COR-L47 (cell line): ENCODE data around the gene CPA4.

Experiments used
- DNase-seq: peaks from one replicate; lab custom pipeline; 2025; lab: John Stamatoyannopoulos, UW

Gene CPA4

DNA sequence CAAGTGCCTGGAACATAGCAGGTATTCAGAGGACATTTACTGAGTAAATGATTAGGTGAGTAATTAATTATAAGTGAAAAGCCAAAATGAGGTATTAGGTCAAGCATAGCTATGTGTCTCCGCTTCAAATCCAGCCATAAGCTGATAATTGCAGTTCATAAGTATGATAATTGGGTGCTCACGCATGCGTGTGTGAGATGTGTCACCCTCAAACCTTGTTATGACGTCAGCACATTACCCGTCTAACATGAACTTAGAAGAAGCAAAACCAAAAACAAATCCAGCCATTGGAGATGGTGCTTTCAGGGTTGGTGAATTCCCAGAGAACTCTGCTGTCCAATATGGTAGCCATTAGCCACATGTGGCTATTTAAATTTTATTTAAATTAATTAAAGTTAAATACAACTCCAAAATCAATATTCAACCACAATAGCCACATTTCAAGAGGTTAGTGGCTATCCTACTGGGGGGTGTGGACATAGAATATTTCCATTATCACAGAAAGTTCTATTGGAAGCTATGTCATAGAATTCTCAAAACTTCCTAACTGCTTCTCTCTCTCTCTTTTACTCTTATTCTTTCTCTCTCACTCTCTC, 51.4 kb downstream of the CPA4 start, which contains the start of gene CPA5:
Gene CPA5 (plus strand): TSS at position 546 of the 596 bp plus-strand sequence. CDS start 1,670 bp downstream, outside the sequence.
- no peak for DNase-seq

DNA sequence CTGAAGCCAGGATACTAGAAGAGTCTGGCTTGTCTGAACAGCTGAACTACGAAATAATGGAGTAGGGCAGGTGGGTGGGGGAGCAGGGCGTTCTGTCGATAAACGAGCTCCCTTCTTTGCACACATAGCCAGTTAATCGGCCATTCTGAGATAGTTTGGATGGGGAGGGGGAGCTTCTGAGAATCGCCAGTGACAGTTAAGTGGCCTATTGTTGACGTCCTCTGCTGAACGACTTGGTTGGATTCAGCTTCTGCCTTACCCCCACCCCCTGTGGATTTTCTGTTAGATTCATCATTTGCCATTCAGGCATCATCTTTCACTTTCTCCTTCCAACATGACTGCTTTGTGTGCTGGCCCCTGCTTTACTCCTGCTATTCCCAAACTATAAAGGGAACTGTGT, 52.2 kb downstream of the CPA4 start:
- peak; percentile 68 for DNase-seq

DNA sequence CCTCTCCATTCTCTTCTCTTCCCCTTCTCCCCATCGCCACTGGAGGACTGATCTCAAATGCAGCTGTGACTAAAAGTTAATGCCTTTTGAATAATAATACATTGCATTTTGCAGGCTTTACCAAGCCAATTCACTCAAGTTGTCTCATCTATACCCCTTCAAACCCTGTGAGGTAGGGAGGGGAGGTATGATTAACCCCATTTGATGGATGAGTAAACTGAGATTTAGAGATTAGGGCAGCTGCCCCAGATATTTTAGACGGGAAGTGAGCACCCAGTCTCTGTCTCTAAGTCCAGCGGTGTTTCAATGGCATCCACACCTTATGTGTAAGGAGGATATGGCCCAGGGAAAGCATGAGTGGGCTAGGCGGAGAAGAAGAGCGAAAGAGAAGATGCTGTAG, 52.8 kb downstream of the CPA4 start:
- no peak for DNase-seq

DNA sequence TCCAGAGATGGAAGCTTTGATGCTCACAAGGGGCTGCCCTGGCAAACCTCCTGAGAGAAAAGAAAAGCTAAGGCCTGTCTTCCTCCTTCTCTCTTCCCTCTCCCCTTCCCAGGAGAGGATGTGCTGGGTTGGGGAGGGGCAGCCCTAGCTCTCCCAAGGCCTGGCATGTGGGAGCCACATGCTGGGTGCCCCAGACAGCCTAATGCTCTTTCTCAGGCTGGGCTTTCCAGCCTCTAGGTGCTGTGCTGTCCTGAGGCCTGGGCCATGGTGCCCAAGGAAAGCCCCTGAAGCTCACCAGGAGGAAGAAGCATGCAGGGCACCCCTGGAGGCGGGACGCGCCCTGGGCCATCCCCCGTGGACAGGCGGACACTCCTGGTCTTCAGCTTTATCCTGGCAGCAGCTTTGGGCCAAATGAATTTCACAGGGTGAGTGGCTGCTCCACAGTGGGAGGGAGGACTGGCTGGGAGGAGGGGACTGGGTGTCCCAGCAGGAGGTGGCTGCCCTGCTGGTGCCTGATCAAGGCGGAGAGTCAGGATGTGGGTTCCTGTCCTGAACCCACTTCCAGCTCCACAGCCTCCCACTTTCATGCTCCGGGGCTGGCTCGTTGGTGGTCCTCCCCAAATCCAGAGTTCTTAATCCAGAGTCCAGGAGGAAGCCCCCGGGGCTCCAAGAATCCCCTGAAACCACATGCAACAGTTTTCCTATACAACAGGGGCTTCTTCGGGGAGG, 53.4 kb downstream of the CPA4 start:
- DNase-seq = no peak

DNA sequence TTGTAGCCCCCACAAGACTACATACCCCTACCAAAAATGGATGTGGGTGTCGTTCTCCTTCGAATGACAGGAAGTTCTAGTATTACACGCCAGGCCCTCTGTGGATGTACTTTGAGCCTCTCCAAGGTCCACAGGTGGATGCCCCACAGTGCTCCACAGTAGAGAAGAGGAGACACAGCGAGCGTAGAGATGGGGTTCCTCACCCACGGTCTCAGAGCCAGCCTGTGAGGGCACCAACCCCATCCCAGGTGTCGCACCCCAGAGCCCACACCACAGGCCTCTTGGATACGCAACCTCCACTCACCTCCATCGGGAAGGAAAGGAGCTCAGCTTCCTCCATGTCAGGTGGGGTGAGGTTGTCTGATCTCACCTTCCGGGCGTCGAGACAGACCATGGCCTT, 54.0 kb downstream of the CPA4 start:
- DNase-seq = no peak

DNA sequence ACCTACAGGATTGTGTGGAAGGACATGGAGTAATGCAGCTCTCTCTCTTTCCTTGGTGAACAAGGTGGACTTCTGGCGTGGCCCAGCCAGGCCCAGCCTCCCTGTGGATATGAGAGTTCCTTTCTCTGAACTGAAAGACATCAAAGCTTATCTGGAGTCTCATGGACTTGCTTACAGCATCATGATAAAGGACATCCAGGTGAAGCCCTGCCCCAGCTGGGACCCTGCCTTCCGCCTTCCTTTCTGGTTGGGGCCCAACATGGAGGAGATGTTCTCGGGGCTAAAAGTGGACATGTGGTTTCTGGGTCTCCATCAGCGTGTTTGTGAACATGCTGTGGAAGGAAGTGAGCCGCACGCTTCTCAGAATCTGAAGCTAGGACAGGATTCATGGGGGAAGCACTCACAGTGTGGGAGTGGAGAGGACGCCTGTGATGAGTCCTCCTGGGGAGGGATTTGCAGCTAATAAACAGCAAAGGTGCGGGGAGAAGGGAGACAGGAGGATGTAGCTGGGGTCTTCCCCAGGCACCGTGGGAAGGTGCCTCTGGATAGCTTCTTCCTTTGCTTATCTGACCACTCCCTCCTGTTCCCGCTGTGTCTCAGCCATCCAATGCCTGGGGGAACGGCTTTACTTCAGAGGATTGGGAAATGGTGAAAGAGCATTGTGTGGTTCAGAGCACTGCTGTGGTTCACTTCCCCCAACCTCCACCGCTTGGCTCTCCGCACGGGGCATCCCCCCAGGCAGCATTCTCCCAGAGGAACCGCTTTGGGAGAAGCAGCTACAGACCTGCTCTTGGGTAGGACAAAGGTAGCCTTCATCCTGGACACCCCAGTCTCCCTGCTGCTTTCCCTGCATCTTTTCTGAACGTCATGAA, 57.2 kb downstream of the CPA4 start:
- no peak for DNase-seq

DNA sequence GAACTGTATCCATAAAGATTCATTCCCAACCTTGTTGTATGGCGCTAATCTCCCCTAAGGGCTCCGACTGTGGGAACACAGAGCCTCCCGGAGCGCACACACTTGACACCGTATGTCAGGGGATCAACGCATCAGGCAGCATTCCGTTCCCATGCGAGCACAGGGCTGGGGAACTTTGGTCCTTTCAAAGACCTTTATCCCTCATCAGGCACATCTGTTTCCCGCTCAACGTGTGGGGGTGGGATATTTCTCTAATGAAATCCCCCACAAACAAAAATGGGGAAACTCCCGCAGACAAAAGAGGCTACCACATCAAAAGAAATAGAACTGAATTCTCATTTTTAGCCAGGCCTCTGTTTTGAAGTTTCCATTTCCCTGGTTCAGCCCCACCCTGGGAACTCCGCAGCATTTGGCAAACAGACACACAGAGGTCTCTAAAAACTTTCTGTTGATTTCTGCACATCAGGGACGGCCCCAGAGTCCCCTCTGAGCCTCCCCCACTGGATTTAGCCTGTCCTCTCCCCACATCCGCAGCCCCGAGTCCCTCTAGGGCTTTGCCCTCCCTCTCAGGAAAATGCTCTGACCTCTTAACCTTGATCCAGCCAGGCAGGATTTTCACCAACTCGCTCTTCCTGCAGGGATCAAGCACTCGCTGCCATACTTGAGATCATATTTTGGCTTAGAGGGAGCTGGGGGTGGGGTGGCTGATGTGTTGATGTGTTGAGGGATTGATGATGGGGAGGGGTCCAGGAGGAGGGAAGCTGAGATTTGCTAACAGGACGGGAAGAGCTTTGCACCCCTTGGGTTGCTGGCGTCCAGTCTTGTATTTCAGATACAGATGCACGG, 58.2 kb downstream of the CPA4 start:
- no peak for DNase-seq

DNA sequence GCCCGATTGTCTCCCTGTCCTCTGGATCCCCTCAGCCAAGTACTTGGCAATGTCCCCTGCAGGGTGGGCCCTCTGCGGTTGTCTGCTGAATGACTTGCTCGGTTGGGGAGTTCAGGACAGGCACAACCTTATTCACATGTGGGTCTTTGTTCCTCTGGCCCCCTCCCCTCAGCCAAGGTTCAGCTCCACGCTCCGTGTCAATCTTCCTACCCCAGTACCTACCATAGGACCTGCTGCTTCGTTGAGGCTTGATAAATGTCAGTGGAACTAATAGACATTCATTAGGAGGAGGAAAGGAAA, 58.8 kb downstream of the CPA4 start:
- no peak for DNase-seq

DNA sequence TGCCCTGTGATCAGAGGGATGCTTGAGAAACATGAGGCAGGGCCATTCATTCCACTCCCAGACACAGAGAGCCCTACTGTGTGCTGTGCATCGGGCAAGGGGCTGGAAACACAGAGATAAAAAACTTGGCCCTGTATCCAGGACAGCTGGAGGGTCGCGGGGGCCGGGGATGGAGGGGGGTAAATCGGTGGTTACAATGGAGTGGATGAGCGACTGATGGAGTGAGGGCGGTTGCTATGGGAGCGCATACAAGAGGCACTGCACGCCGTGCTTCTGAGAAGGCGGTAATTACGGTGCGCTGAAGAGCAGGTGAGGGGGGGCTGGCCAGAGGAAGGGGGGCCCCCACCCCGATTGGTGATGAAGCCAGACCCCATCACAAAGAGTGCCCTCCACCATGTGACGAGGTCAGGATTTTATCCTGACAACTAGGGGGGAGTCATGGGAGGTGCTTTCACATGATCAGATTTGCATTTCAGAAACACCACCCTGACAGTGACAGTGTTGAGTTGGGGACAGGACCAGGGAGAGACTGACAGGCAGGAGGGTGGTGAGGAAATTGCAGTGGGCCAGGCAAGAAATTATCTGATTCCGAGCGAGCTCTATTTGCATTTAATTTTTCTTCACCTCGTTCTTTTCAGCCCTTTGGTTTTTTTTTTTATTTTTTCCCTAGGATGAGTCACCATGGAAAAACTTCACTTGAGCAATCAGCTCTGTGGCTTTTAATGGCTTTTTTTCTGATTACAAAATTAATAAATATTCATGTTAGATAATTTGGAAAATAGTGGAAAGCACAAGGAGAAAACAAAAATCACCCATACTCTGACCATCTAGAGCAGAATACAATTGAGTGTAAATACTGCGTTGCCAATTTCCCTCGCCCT, 59.5 kb downstream of the CPA4 start:
- DNase-seq = peak; percentile 93

DNA sequence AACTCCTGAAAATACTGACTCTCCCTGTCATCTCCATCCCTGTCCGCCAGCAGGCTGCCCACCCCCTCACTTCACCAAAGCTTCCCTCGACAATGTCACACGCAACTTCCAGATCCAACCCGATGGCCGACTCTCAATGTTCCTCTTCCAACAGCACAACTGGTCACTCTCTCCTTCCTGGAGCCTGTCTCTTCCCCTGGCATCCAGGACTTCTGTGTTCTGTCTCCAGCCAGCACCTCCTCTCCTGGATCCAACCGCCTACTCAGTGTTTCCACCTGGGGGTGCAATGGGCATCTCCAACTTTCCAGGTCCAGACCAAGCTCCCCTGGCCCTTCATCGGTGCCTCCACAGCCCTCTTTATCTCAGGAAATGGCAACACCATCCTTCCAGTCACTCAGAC, 60.2 kb downstream of the CPA4 start:
- DNase-seq = peak; percentile 53

DNA sequence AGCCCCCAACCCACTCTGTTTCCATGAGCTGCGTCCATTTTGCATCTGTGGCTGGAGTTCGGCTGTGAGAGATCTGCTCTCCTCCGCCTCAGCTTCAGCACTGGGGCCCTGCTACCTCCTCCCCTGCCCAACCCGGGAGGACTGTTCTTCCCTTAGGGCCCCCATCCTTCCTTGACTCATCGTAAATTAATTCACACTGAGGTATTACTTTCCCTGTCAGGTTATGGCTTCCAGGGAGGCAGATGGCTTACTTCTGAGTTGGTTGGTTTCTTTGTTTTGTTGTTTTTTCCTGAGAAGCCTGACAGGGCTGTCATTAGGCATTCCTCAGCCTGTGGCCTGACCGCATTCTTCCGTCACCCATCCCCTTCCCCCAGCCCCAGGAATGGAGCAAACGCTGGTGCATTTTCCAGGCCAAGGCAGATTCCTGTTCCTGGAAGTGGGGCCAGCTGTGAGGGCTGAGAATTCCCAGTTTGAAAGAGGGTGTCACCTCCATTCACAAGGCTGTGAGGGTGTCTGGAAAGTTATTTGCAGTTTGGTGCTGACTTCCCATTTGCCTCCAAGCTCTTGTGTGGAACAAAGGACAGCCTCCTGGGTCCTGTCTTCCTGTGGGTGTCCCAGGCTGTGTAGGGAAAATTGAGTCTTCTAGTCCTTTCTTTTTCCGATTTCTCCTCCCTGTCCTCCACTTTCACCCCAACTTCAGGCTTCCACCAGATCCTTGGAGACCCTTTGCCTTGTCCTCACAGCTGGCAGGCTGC, 63.3 kb downstream of the CPA4 start:
- no peak for DNase-seq

DNA sequence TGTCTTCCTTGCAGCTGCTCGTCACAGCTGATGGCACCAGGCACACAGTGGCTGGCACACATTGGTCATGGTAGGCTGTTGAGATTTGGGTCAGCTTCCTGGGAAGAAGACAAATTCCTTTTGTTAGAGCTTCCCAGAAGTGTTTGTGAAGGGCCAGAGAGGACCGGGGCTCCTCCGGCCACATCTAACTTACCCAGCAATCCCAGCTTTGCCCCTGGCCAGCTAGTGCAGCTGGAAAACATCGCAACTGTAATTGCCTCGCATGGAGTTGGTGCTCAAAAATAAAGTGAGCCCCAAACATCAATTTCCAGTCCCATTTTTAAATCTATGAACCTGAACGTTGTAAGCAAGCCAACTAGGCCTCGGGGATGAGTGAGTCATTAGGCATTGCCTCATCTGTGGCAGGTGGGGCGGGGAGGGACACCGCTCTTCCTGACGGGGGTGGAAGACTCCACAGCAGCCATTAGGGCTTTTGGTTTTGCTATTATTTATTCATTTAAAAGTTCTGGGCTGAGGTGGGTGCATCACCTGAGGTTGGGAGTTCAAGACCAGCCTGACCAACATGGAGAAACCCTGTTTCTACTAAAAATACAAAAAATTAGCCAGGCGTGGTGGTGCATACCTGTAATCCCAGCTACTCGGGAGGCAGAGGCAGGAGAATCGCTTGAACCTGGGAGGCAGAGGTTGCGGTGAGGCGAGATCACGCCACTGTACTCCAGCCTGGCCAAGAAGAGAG, 64.1 kb downstream of the CPA4 start:
- no peak for DNase-seq

DNA sequence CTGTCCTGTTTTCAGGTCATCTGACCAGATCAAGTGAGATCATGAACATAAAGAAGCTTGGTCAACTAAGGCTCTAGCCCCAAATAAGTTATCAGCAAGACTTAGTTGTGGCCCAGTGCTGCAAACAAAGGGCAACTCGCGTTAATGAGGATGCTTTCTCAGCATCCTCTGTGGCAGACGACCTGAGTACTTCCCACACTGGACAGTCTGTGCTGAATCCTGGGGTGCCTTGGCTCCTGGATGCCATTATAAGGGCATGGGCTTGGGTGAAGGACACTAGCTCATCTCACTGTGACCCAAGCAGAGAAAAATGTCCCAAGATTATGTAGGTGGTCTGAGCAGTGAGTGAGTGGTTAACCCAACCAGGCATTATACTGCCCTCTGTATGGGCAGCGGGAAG, 65.5 kb downstream of the CPA4 start:
- no peak for DNase-seq

DNA sequence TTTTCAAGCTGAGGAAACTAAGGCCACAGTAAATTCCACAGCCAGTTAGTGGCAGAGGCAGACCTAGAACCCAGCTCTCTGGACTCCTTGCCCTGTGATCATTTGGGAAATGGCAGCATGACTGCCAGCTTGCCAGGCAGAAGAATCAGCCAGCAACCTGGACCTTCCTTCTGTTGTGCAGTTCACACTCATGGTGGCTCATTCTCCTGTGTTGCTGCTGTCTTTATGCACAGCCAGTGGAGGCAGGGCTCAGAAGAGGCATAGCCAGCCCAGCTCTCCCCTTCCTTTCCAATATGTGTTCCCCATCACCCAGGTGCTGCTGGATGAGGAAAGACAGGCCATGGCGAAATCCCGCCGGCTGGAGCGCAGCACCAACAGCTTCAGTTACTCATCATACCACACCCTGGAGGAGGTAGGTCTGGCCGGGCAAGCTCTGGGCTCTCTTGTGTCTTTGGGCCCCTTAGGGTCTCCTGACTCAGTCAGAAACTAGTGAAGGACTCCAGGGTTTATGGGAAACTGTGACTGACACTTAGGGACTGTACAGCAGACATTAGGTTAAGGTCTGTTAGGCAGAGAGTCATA, 66.4 kb downstream of the CPA4 start:
- no peak for DNase-seq

DNA sequence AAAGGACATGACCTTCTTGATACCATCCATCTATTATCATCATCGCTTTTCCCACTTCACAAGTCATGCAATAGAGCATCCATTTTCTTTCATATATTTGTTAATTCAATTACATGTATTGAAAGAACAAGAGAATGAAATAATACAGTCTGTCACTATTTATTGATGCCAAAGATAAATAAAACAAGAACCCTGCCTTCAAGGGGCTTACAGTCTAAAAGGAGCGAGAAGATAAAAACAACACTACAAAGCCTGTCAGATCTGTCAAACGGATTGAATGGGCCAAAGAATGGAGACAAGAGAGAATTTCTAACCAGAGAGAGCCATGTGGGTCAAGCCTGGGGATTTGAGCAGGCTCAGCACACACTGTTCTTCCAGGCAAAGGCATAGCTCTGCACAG, 67.6 kb downstream of the CPA4 start:
- no peak for DNase-seq

DNA sequence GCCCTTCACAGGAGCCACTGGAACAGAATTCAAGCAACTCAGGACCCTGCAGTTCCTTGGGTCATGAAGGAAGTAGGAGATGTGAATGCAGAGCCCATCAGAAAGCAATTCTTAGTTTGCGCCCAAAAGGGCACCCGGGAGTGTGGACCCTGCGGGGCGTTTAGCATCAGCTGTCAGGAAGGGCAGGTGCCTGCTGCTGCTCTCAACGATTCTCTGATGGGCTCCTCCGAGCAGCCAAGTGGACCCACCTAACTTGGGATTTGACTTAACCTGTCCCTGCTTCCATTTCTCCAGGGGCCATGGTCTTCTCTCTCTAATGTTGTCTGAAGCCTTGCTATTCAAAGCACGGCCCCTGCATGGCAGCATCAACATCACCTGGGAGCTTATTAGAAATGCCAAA, 68.7 kb downstream of the CPA4 start:
- DNase-seq = no peak

DNA sequence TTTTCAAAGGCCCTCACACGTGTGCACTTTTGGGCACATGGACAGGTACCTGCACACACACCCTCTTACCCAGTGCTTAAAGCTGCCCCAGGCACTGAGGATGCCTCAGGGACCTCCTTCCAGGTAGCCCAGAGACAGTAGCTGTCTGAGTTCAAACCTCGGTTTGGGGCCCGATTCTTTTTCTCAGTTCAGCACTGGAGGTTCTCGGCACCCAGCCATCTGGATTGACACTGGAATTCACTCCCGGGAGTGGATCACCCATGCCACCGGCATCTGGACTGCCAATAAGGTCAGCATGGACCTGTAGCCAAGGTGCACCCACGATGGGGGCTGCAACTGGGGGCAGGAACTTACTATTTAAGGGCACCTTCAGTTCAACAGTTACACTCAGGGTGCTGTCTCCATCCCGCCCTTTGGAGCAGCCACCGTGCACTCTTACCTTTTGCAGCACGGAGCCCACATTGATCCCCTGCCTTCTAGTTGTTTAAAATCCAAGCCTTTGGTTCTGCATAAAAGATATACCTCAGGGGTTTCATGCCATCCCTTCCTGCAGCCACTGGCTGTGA, 69.4 kb downstream of the CPA4 start:
- no peak for DNase-seq

DNA sequence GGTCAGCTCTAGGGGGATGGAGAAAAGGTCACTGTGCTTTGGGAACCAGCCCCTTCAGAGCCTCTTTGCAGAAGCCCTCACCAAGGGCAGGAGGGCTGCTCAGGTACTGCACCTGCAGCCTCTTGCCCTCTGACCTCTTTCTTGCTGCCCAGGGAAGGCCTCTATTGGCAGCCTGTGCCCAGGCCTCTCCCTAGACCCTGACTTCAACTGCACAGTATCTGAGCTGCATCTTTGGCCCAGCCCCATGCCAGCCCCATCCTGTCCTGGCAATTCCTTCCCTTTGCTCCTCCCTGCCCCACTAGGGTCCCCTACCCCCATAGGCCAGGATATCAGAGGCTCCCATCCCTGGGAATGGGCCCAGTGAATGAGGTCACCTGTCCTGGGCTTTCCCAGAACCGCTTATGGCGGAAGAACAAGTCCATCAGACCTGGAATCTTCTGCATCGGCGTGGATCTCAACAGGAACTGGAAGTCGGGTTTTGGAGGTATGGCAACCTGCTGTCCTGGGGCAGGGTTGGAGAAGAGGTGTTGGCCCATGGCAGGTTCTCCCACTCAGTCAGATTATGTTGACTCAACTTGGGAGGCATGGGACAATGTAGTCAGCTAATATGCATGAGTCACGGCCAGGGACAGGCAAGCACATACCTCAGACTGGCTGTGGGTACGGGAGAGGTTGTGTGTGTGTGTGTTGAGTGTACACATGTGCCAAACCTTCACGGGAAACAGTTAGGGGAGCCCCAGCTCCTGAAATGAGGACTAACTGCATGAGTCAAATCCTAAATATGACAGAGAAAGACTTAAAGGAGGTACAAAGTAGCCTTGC, 70.3 kb downstream of the CPA4 start:
- DNase-seq = no peak
